ENCODE results near the gene RNH1.

- no peak for TF ChIP-seq CHD2 (IDR thresholded peaks at IDR 0.05; ENCODE audit: low read length)
- no peak for TF ChIP-seq TEAD4 (IDR thresholded peaks at IDR 0.05; ENCODE audit: low read depth, low read length)
- TF ChIP-seq, protein P1, sequence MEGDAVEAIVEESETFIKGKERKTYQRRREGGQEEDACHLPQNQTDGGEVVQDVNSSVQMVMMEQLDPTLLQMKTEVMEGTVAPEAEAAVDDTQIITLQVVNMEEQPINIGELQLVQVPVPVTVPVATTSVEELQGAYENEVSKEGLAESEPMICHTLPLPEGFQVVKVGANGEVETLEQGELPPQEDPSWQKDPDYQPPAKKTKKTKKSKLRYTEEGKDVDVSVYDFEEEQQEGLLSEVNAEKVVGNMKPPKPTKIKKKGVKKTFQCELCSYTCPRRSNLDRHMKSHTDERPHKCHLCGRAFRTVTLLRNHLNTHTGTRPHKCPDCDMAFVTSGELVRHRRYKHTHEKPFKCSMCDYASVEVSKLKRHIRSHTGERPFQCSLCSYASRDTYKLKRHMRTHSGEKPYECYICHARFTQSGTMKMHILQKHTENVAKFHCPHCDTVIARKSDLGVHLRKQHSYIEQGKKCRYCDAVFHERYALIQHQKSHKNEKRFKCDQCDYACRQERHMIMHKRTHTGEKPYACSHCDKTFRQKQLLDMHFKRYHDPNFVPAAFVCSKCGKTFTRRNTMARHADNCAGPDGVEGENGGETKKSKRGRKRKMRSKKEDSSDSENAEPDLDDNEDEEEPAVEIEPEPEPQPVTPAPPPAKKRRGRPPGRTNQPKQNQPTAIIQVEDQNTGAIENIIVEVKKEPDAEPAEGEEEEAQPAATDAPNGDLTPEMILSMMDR (IDR thresholded peaks at IDR 0.05; ENCODE audit: control extremely low read depth in 1 of 3, insufficient read depth in 1 of 3, low read depth in 1 of 3, low read length in 3 of 3), result no peak
- TF ChIP-seq GTF2F1 (IDR thresholded peaks at IDR 0.05; ENCODE audit: borderline replicate concordance, low read depth, low read length), result no peak
- no peak for TF ChIP-seq SUZ12 (IDR thresholded peaks at IDR 0.05; ENCODE audit: low read length)
- no peak for TF ChIP-seq POLR2AphosphoS5 (IDR thresholded peaks at IDR 0.05; ENCODE audit: low read depth, low read length)
- TF ChIP-seq NRF1 (IDR thresholded peaks at IDR 0.05; ENCODE audit: low read depth, low read length), result no peak
- no peak for TF ChIP-seq JUN (IDR thresholded peaks at IDR 0.05; ENCODE audit: low read depth, low read length)
- TF ChIP-seq CEBPB (IDR thresholded peaks at IDR 0.05; ENCODE audit: low read depth, low read length), result no peak
- no peak for TF ChIP-seq YY1 (IDR thresholded peaks at IDR 0.05; ENCODE audit: low read depth, low read length)
- TF ChIP-seq HDAC6 (IDR thresholded peaks at IDR 0.05; ENCODE audit: low read depth, low read length), result no peak
- TF ChIP-seq BRCA1 (IDR thresholded peaks at IDR 0.05; ENCODE audit: low read depth, low read length), result no peak
Measured at GRCh38 chr11:473962-474785, 32.9 kb downstream of the RNH1 start.

Measured in H1 (cell line).